ENCODE data around the gene IL22RA1.

The IL22RA1 gene

GRCh38 chr1:24093732-24094131, 49.2 kb downstream of the IL22RA1 start:
- DNase-seq (ENCODE audit: low read depth) = no peak
- TF ChIP-seq CTCF (IDR thresholded peaks at IDR 0.05; ENCODE audit: low read length, missing control alignments) = no peak
- H3K4me3 ChIP-seq (replicated peaks; ENCODE audit: low read depth, low read length) = no peak overlapping the region

- no peak for TF ChIP-seq CTCF (IDR thresholded peaks at IDR 0.05; ENCODE audit: low read length, missing control alignments)
- no peak for DNase-seq (ENCODE audit: low read depth)
- no peak overlapping the region for H3K4me3 ChIP-seq (replicated peaks; ENCODE audit: low read depth, low read length)
Measured at GRCh38 chr1:24092979-24093378, 50.0 kb downstream of the IL22RA1 start.

- no peak for TF ChIP-seq CTCF (IDR thresholded peaks at IDR 0.05; ENCODE audit: low read length, missing control alignments)
- no peak for DNase-seq (ENCODE audit: low read depth)
- H3K4me3 ChIP-seq (replicated peaks; ENCODE audit: low read depth, low read length) = no peak overlapping the region
Measured at GRCh38 chr1:24091971-24092482, 50.9 kb downstream of the IL22RA1 start.

- no peak for TF ChIP-seq CTCF (IDR thresholded peaks at IDR 0.05; ENCODE audit: low read length, missing control alignments)
- DNase-seq (ENCODE audit: low read depth) = no peak
Measured at GRCh38 chr1:24090736-24091135, 52.2 kb downstream of the IL22RA1 start.

GRCh38 chr1:24089743-24090555, 53.0 kb downstream of the IL22RA1 start:
- no peak for TF ChIP-seq CTCF (IDR thresholded peaks at IDR 0.05; ENCODE audit: low read length, missing control alignments)
- DNase-seq (ENCODE audit: low read depth) = no peak

More at GRCh38 chr1:24090736-24091135, 52.2 kb downstream of the IL22RA1 start:
- H3K4me3 ChIP-seq (replicated peaks; ENCODE audit: low read depth, low read length) = no peak overlapping the region

GRCh38 chr1:24089027-24089742, 53.8 kb downstream of the IL22RA1 start:
- no peak for DNase-seq (ENCODE audit: low read depth)
- no peak overlapping the region for H3K4me3 ChIP-seq (replicated peaks; ENCODE audit: low read depth, low read length)
- TF ChIP-seq CTCF (IDR thresholded peaks at IDR 0.05; ENCODE audit: low read length, missing control alignments) = no peak

More at GRCh38 chr1:24089743-24090555, 53.0 kb downstream of the IL22RA1 start:
- H3K4me3 ChIP-seq (replicated peaks; ENCODE audit: low read depth, low read length) = no peak overlapping the region

Measured in fibroblast of pulmonary artery (primary cell).